Neural cell (in vitro differentiated cells): ENCODE measurements around the gene SUGCT. TPM values are rescaled to one million over a fixed set of nuclear protein-coding genes. Genes with fewer than 3 reads are reported as not detected.

Source experiments
- H2AFZ ChIP-seq: fragments of 200-600, 300-800 bp; sonication (generic), shearing (Covaris generic); 2 replicates; pipeline ENCODE4 v1.6.0; 2014; ENCODE audit warnings: low read depth, mild to moderate bottlenecking, antibody characterized with exemption, low read length, moderate library complexity
- H3F3A ChIP-seq: fragments of 200-600 bp; shearing (Covaris generic); 2 replicates; pipeline ENCODE4 v1.6.1; 2016; ENCODE audit warnings: mild to moderate bottlenecking, moderate library complexity, mixed read lengths, antibody characterized with exemption, low read length; ENCODE audit not compliant: insufficient read depth, poor library complexity, severe bottlenecking
- H3K27ac ChIP-seq: fragments of 200-600, 300-800 bp; sonication (generic), shearing (Covaris generic); 2 replicates; pipeline ENCODE4 v1.5.1; 2014; ENCODE audit warnings: mild to moderate bottlenecking, low read length, moderate library complexity
- H3K27me3 ChIP-seq: fragments of 300-800, 200-600 bp; sonication (generic), shearing (Covaris generic); 2 replicates; pipeline ENCODE4 v1.6.0; 2014; ENCODE audit warnings: mild to moderate bottlenecking, low read depth, low read length, moderate library complexity; ENCODE audit not compliant: insufficient read depth
- H3K36me3 ChIP-seq: fragments of 300-800, 200-600 bp; sonication (generic), shearing (Covaris generic); 2 replicates; pipeline ENCODE4 v1.5.1; 2014; ENCODE audit warnings: mild to moderate bottlenecking, antibody characterized with exemption, low read length, moderate library complexity; ENCODE audit not compliant: insufficient read depth
- H3K4me2 ChIP-seq: fragments of 300-800, 200-600 bp; sonication (generic), shearing (Covaris generic); 2 replicates; pipeline ENCODE4 v1.6.0; 2014; ENCODE audit warnings: mild to moderate bottlenecking, low read length
- H3K4me3 ChIP-seq: fragments of 300-800, 200-600 bp; sonication (generic), shearing (Covaris generic); 2 replicates; pipeline ENCODE4 v1.5.1; 2014; ENCODE audit warnings: mild to moderate bottlenecking, low read length, moderate library complexity
- H3K79me2 ChIP-seq: fragments of 200-600 bp; shearing (Covaris generic); replicated peaks from 2 replicates; pipeline ENCODE4 v1.6.0; 2014; ENCODE audit warnings: mild to moderate bottlenecking, low read length, moderate library complexity; ENCODE audit not compliant: insufficient read depth
- H3K9ac ChIP-seq: fragments of 300-800, 200-600 bp; sonication (generic), shearing (Covaris generic); 2 replicates; pipeline ENCODE4 v1.6.1; 2016; ENCODE audit warnings: mild to moderate bottlenecking, low read length, mixed read lengths
- H3K9me2 ChIP-seq: fragments of 200-600 bp; shearing (Covaris generic); 2 replicates; pipeline ENCODE4 v1.6.1; 2016; ENCODE audit warnings: mild to moderate bottlenecking, low read length, mixed read lengths; ENCODE audit not compliant: insufficient read depth
- H3K9me3 ChIP-seq: fragments of 200-600, 300-800 bp; sonication (generic), shearing (Covaris generic); 2 replicates; pipeline ENCODE4 v1.6.1; 2016; ENCODE audit warnings: mild to moderate bottlenecking, mixed run types, low read length, moderate library complexity, mixed read lengths
- H4K20me1 ChIP-seq: fragments of 200-600 bp; shearing (Covaris generic); 2 replicates; pipeline ENCODE4 v1.6.1; 2016; ENCODE audit warnings: mild to moderate bottlenecking, mixed run types; ENCODE audit not compliant: insufficient read depth
- CTCF ChIP-seq: fragments of 450-650 bp; IDR thresholded peaks from 2 replicates; pipeline ENCODE4 v1.5.1; 2014; ENCODE audit warnings: antibody characterized with exemption, mild to moderate bottlenecking, moderate library complexity; ENCODE audit not compliant: poor library complexity, severe bottlenecking
- EP300 ChIP-seq: fragments of 450-650 bp; conservative IDR thresholded peaks from 2 replicates; pipeline ENCODE4 v1.6.1; 2014; ENCODE audit warnings: antibody characterized with exemption, mild to moderate bottlenecking, moderate library complexity; ENCODE audit not compliant: poor library complexity, severe bottlenecking
- EZH2 ChIP-seq: fragments of 200-600, 300-800 bp; shearing (Covaris generic), sonication (generic); IDR thresholded peaks from 2 replicates; pipeline ENCODE4 v1.6.1; 2014; ENCODE audit warnings: antibody characterized with exemption, low read length, borderline replicate concordance, mild to moderate bottlenecking; ENCODE audit not compliant: insufficient read depth, poor library complexity, severe bottlenecking
- MXI1 ChIP-seq: fragments of 450-650 bp; conservative IDR thresholded peaks from 2 replicates; pipeline ENCODE4 v1.6.1; 2014; ENCODE audit warnings: antibody characterized with exemption, mild to moderate bottlenecking; ENCODE audit not compliant: poor library complexity, severe bottlenecking
- POLR2AphosphoS5 ChIP-seq: IDR thresholded peaks from 2 replicates; pipeline ENCODE4 v1.6.1; 2012
- RAD21 ChIP-seq: fragments of 450-650 bp; conservative IDR thresholded peaks from 2 replicates; pipeline ENCODE4 v1.6.1; 2014; ENCODE audit warnings: antibody characterized with exemption, mild to moderate bottlenecking, moderate library complexity
- REST ChIP-seq: IDR thresholded peaks from 2 replicates; pipeline ENCODE4 v1.6.1; 2012; ENCODE audit warnings: borderline replicate concordance
- SMC3 ChIP-seq: fragments of 450-650 bp; conservative IDR thresholded peaks from 2 replicates; pipeline ENCODE4 v1.6.1; 2014; ENCODE audit warnings: antibody characterized with exemption, mild to moderate bottlenecking, moderate library complexity; ENCODE audit not compliant: poor library complexity
- TAF1 ChIP-seq: IDR thresholded peaks from 2 replicates; pipeline ENCODE4 v1.6.1; 2012; ENCODE audit warnings: low read depth
- polyA plus RNA-seq: library from polyadenylated mRNA; depleted of rRNA; stranded (reverse); fragments of >200 nt; gene quantifications from 2 replicates; pipeline ENCODE4 v1.2.3, GENCODE V29; 2014

SUGCT gene
- polyA plus RNA-seq, 1 donor from 2014 or later = not detected

- Histone ChIP-seq H3K27ac (no peak overlapping the region), H3K36me3 (no peaks in the 10 kb centered on the region), H2AFZ (no peak overlapping the region), H3K9me2 (no peaks in the 10 kb centered on the region), H3F3A (no peaks in the 10 kb centered on the region), H3K9ac (no peak overlapping the region), H3K4me3 (no peak overlapping the region), H3K9me3 (no peaks in the 10 kb centered on the region), H3K27me3 (no peaks in the 10 kb centered on the region), H3K79me2 (no peaks in the 10 kb centered on the region), H3K4me2 (no peak overlapping the region), H4K20me1 (no peaks in the 10 kb centered on the region)
- TF ChIP-seq SMC3 (no peak), TAF1 (no peak), RAD21 (no peak), MXI1 (no peak), REST (no peak), CTCF (no peak), EZH2 (no peak), EP300 (no peak), POLR2AphosphoS5 (no peak)
Measured at GRCh38 chr7:40583667-40584444, 449.1 kb downstream of the SUGCT start.

GRCh38 chr7:40584667-40585433, 450.0 kb downstream of the SUGCT start:
- H3K27me3 ChIP-seq = no peaks in the 10 kb centered on the region
- no peak overlapping the region for H3K9ac ChIP-seq
- H3K4me3 ChIP-seq = no peak overlapping the region
- no peak overlapping the region for H3K4me2 ChIP-seq
- H2AFZ ChIP-seq = no peak overlapping the region
- H3K36me3 ChIP-seq = no peaks in the 10 kb centered on the region
- no peaks in the 10 kb centered on the region for H3K9me3 ChIP-seq
- no peaks in the 10 kb centered on the region for H3K79me2 ChIP-seq
- H4K20me1 ChIP-seq = no peaks in the 10 kb centered on the region
- H3K27ac ChIP-seq = no peak overlapping the region
- no peaks in the 10 kb centered on the region for H3F3A ChIP-seq
- TF ChIP-seq MXI1 = no peak
- TF ChIP-seq POLR2AphosphoS5 = no peak
- no peak for TF ChIP-seq CTCF
- no peak for TF ChIP-seq TAF1
- TF ChIP-seq RAD21 = no peak
- no peak for TF ChIP-seq EP300
- no peak for TF ChIP-seq SMC3
- TF ChIP-seq REST = no peak
- TF ChIP-seq EZH2 = no peak
- H3K9me2 ChIP-seq = no peaks in the 10 kb centered on the region
